Activated T-cell treated with anti-CD3 and anti-CD28 coated beads for 24 hours (primary cell): ENCODE results near the gene C5orf58.
A peak's percentile ranks its signal among the peaks of the same experiment; 100 is the strongest.

Experiments
- DNase-seq: peaks from one replicate; pipeline ENCODE4 v3.0.0-alpha.2; 2020; ENCODE audit warnings: low read depth

C5orf58 gene

DNA sequence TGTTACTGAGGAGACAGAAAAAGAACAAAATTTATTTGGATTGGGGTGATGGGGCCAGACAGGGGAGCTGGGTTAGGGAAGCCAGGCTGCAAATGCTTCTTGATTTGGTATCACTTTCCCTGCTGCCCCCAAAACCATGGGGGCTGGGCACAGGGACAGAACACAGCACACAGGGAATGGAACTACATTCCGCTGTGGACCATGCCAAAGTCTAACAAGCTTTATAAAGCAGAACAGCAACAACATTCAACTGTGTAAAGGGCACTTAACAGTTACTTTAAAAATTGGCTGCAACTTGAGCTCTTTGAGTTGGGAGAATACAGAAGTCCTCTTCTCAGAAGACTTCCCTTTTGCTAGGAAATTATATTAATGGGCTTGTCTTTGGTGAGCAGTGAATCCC lies 23.8 kb downstream of the C5orf58 start:
- DNase-seq: no peak

- DNase-seq: no peak
These were observed 24.6 kb downstream of the C5orf58 start for GRCh38 chr5:170257370-170257769.

DNA sequence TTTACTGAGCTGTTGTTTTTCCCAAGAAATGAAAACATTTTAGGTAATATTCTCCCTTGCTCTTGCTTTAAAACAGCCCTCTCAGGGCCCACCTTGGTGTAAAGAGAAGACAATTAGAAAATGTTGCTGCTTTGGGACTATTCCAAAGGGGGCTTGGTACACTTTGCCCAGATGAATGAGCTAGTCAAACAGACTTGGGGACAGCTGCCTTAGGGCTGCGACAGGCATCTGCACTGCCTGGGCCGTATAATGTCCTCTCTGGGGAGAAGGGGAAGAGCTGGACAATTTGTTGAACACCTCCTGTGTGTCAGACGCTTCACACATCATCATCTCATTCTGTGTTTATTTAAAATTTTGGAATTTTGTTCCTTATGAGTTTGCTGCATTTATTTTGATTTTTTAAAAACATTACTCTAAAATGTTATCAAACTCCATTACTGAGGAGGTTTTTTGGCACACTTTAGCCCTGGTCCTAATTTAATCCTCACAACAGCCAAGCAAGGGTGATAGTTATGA lies 28.8 kb downstream of the C5orf58 start:
- no peak for DNase-seq

GRCh38 chr5:170262061-170263045 lies 29.6 kb downstream of the C5orf58 start:
- DNase-seq: no peak

- no peak for DNase-seq
These were observed 31.1 kb downstream of the C5orf58 start for GRCh38 chr5:170263906-170264305.

DNA sequence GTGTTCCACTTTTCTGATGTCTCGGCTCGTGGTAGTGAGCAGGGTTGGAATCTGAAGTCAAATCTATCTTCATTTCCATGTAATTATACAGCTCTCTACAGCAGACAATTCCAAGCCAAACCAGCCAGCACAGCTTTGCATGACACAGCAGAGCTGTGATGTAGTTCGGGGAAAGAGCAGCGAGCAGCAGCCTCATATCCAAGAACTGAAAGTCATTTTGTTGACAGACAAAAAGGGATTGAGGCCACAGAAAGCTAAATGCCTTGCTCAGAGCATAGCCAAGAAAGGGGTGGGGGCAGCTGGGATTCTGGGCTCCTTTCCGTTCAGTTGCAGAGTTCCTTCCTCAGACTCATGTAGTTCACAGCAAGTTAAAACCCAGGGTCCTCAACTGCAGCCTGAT lies 32.7 kb downstream of the C5orf58 start:
- DNase-seq: no peak

GRCh38 chr5:170266570-170267381 lies 34.0 kb downstream of the C5orf58 start:
- no peak for DNase-seq

DNA sequence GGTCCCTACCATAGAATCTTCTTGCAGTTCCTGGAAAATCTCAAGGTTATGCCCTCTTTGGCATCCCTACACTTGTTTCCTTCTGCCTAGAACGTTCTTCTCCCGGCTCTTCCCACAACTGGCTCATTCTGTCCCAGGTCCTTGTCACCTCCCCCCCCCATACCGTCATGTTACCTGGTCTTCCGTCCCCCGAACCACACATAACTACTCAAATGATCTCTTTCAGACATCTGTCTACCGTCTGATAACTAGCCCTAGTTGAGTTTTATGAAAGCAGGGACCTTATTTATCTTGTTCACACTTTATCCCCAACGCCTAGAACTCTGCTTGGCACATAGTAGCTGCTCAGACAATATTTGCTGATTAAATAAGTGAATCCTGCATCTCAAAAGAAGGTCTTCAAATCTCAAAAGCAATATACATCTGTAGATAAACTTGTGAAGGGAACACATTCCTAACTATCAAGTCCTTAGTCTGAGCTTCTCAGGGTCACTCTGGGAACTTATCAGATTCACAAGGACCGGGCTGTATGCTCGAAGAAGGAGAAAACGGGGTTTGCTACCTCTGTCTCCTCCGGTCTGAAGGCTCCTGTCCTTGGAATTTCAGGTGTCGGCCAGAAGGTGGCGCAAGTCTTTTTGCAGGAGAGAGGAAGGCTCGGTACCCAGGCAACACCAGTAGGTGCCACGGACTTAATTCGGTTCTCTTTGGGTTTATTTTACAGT lies 34.8 kb downstream of the C5orf58 start:
- DNase-seq: peak; percentile 72

GRCh38 chr5:170268153-170268689 lies 35.4 kb downstream of the C5orf58 start:
- no peak for DNase-seq

DNA sequence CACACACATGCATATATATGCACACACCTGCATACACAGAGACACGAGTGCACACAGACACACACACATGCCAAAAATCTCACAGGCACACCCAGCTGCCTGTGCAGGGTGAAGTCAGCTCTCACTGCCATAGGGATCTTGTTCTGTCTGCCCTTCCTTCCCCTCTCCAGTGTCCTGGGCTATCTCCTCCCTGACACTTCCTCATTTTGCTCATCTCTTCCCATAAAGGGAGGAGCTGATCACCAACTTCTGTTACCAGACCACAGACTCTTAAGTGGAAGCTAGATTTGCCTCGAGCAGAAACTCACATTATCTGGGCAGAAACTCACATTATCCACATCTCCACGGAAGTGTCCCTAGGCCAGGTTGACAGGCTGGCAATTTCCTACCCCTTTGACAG lies 36.1 kb downstream of the C5orf58 start:
- DNase-seq: no peak

DNA sequence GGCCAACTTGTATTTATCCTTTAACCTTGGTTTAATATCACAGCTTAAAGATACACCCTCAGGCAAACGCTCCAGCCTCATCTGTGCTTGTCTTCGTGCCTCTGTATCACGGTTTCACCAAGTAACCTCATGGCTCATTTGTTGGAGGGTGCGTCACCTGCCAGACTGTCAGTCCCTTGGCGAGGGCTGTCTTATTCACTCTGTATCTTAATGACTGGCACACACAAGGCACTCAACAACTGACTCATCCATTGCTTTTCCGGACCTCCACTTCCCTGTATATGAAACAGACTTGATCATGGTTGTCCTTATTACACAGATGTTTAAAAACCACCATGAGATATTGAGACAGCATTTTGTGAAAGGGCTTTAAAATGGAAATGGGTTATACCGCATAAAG lies 36.8 kb downstream of the C5orf58 start:
- DNase-seq: no peak

DNA sequence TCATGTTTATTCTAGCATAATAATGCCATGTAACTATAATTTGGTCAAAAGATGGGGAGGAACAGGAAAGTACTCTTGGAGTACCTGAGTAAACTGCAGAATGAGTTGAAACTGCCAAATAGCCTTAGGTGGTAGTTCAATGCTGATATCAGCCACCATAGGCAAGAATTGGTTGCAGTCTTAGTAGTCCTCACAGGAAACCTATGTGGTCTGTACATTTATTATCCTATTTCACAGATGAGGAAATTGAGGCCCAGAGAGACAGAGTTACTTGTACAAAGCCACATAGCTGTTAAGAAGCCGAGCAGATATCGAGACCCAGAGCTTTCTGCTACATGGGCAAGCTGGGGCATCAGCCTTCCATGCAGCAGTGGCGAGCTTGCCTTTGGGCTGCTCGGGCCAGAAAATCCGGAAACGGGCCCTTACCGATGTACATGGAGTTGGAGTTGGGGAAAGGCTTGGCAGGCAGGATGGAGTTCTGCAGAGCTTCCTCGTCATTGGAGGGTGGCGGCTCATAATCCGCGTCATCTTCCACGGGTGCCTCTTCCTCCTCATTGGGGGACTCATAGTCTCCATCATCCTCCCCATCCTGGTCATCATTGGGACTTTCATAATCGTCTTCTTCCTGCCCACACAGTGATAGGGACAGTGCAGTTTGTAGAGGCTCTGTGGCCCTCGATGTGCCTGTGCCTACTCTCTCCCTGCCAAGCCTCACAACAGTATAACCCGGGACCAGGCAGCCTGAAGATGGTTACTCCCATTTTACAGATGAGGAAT lies 37.7 kb downstream of the C5orf58 start:
- DNase-seq: no peak

GRCh38 chr5:170273968-170274710 lies 41.4 kb downstream of the C5orf58 start:
- DNase-seq: peak; percentile 55

GRCh38 chr5:170275376-170275994 lies 42.7 kb downstream of the C5orf58 start:
- no peak for DNase-seq

- DNase-seq: no peak
These were observed 43.4 kb downstream of the C5orf58 start for GRCh38 chr5:170276140-170276539.

- DNase-seq: no peak
These were observed 45.1 kb downstream of the C5orf58 start for GRCh38 chr5:170277867-170278281.

- DNase-seq: peak; percentile 82
These were observed 46.0 kb downstream of the C5orf58 start for GRCh38 chr5:170278611-170279458.

DNA sequence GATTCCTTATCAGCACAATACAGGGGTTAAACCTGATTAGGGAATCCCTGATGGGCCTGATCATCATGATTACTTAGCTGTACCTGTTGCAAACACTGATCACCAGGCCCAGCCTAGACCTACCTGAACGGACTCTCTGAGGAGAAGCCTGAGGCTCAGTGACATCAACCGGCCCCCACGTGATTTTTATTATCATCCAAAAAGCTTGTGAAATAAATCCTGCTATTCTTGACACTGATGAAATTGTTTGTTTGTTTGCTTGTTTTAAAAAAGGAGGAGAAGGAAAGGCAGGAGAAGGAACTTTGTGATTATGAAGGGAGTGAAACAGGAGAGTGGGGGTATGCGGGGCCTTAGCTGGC lies 46.7 kb downstream of the C5orf58 start:
- no peak for DNase-seq

- DNase-seq: no peak
These were observed 47.3 kb downstream of the C5orf58 start for GRCh38 chr5:170280011-170280493.
